Adipocyte (in vitro differentiated cells): ENCODE measurements around the gene CCL4.
"Not testable (repeated sequence)": the region's sequence is repeated elsewhere in the genome, so short reads cannot be mapped to it uniquely, and the experiment has no call there.

ENCODE experiments used
- DNase-seq: peaks from one replicate; pipeline ENCODE4 v3.0.0-alpha.2; 2015; ENCODE audit warnings: low read depth
- H3K27me3 ChIP-seq: replicated peaks from 2 replicates; pipeline ENCODE4 v1.7.0; 2013; ENCODE audit warnings: mild to moderate bottlenecking, low read length, moderate library complexity; ENCODE audit not compliant: control insufficient read depth, insufficient read depth
- H3K36me3 ChIP-seq: 2 replicates; pipeline ENCODE4 v1.7.0; 2013; ENCODE audit warnings: low read length, mild to moderate bottlenecking, moderate library complexity; ENCODE audit not compliant: control insufficient read depth, insufficient read depth, severe bottlenecking
- H3K4me1 ChIP-seq: 2 replicates; pipeline ENCODE4 v1.7.0; 2013; ENCODE audit warnings: mild to moderate bottlenecking, low read length, moderate library complexity; ENCODE audit not compliant: control insufficient read depth, insufficient read depth
- H3K4me3 ChIP-seq: 2 replicates; pipeline ENCODE4 v1.7.0; 2013; ENCODE audit warnings: mild to moderate bottlenecking, low read length, moderate library complexity
- H3K9ac ChIP-seq: 2 replicates; pipeline ENCODE4 v1.7.0; 2013; ENCODE audit warnings: mild to moderate bottlenecking, low read length, moderate library complexity
- H3K9me3 ChIP-seq: 2 replicates; pipeline ENCODE4 v1.7.0; 2013; ENCODE audit warnings: mild to moderate bottlenecking, low read length, moderate library complexity; ENCODE audit not compliant: control insufficient read depth

Gene CCL4

DNA sequence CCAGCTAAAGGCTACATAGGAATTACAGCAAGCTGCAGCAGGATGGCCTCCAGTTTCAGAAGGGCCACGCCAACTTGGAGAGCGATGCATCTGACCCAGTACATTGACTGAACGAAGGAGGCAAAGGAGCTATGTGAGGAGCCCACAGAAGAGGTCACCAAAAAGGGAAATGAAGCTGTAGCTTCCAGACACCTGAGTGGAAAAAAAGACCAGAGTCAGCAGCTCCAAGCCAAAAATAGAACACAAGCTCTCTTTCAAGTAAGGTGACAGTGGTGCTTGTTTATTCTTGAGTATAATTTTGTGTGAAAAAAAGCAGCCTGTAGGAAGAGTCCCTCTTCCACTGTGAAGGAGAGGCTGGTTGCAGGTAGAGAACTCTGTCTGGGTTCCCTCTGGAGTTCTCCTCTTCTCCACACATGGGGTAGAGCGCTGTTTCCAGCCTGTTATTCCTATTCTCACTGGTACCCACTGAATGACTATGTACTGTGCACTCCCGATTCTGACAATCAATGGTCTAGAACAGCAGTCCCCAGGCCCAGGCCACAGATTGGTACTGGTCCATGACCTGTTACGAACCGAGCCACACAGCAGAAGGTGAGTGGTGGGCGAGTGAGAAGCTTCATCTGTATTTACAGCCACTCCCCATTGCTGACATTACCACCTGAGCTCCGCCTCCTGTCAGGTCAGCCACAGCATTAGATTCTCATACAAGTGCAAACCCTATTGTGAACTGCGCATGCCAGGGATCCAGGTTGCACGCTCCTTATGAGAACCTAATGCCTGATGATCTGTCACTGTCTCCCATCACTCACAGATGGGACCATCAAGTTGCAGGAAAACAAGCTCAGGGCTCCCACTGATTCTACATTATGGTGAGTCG, 15.1 kb downstream of the CCL4 start:
- no peak for DNase-seq
- H3K9me3 ChIP-seq = peaks cover 3% of the 10 kb centered on the region
- peaks cover 18% of the 10 kb centered on the region for H3K27me3 ChIP-seq
- no peak overlapping the region for H3K9ac ChIP-seq
- no peaks in the 10 kb centered on the region for H3K4me1 ChIP-seq
- no peak overlapping the region for H3K4me3 ChIP-seq
- H3K36me3 ChIP-seq = no peaks in the 10 kb centered on the region

DNA sequence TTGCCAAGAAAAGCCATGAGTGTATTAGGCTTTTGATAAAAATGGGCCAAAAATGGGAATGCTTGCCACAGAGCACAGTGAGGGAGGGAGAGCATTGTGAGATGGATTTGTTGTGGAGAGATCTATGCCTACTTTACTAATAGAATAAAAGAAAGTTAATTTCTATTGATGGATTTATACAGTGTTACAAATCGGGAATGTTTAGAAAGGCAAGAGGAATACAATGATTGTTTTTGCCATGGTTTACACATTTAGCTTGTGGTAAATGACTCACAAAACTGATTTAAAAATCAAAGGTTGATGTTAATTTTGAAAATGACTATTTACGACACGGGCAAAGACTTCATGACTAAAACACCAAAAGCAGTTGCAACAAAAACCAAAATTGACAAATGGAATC, 16.6 kb downstream of the CCL4 start:
- Histone ChIP-seq H3K4me1 (no peaks in the 10 kb centered on the region), H3K9me3 (peaks cover 6% of the 10 kb centered on the region), H3K4me3 (no peak overlapping the region), H3K36me3 (no peaks in the 10 kb centered on the region), H3K27me3 (peaks cover 19% of the 10 kb centered on the region), H3K9ac (no peak overlapping the region)
- no peak for DNase-seq

DNA sequence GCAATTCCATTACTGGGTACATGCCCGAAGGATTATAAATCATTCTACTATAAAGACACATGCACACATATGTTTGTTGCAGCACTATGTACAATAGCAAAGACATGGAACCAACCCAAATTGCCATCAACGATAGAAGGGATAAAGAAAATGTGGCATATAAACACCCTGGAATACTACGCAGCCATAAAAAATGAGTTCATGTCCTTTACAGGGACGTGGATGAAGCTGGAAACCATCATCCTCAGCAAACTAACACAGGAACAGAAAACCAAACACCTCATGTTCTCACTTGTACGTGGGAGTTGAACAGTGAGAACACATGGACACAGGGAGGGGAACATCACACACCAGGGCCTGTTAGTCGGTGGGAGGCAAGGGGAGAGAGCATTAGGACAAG, 17.5 kb downstream of the CCL4 start:
- Histone ChIP-seq H3K27me3 (peaks cover 19% of the 10 kb centered on the region), H3K9me3 (peaks cover 15% of the 10 kb centered on the region)
- H3K4me3 ChIP-seq, H3K9ac ChIP-seq, H3K36me3 ChIP-seq, DNase-seq, H3K4me1 ChIP-seq: not testable (repeated sequence)

DNA sequence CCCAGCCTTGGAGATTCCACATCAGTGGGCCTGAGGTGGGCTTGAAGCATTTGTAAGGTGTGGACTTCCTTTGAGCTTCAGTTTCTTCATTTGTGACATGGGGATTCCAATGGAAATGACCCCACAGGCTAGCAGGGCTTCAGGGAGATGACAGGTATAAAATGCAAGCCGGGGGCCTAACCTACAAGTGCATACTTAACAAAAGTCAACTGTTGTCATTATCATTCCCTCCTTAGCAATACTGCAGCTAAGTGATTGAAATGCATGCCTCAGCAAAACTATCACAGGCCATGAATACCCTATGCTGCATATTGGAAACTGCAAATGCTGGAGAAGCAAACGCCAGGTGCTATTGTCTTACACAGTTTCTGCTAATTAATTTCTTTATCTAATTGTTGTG, 19.8 kb downstream of the CCL4 start:
- peaks cover 19% of the 10 kb centered on the region for H3K27me3 ChIP-seq
- DNase-seq = no peak
- no peaks in the 10 kb centered on the region for H3K4me1 ChIP-seq
- peaks cover 18% of the 10 kb centered on the region for H3K9me3 ChIP-seq
- H3K36me3 ChIP-seq = no peaks in the 10 kb centered on the region
- H3K4me3 ChIP-seq = no peak overlapping the region
- no peak overlapping the region for H3K9ac ChIP-seq

DNA sequence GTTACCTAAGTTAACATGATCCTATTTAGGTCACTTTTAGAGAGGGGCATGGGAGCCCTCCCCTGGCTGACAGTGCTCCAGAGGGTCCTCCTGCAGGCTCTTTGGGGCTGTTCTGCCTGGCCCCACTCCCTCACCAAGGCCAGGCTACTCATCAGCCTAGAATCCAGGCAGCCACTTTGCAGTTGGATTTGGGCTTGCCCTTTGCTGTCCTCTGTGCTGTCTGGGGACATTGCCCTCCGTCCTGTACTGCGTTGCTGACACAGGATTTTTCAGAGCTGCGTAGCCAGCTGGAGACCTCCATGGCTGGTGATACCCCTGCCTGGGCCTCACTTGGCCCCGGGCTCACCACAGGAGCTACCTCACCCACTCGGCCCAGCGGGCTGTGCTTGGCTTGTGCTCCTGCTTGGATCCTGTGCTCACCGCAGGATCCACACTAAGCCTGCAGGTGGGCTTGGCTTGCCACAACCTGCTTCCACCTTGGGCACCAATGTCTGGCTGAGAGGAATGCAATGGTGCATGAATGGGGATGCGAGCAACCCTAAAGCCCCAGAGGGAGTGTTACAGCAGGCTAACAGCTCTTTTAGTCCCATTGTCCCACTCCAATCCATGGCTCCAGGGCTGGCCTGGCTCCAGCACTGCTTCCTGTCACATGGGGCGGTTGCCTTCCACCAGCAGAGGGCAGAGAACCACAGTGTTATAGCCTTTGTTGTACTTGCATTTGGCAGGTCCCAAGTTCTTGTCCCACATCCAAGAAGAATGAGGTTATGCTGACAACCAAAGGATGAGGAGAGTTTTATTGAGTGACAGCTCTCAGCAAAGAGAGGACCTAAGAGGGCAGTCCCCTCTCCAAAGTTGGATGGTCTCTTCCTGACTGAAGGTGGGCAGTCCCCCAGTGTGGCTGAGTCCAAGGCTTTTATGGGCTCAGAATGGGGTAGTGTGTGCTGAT, 21.5 kb downstream of the CCL4 start:
- Histone ChIP-seq H3K4me1 (no peaks in the 10 kb centered on the region), H3K4me3 (no peak overlapping the region), H3K27me3 (peaks cover 25% of the 10 kb centered on the region), H3K9me3 (peaks cover 18% of the 10 kb centered on the region), H3K36me3 (no peaks in the 10 kb centered on the region), H3K9ac (no peak overlapping the region)
- DNase-seq = no peak

DNA sequence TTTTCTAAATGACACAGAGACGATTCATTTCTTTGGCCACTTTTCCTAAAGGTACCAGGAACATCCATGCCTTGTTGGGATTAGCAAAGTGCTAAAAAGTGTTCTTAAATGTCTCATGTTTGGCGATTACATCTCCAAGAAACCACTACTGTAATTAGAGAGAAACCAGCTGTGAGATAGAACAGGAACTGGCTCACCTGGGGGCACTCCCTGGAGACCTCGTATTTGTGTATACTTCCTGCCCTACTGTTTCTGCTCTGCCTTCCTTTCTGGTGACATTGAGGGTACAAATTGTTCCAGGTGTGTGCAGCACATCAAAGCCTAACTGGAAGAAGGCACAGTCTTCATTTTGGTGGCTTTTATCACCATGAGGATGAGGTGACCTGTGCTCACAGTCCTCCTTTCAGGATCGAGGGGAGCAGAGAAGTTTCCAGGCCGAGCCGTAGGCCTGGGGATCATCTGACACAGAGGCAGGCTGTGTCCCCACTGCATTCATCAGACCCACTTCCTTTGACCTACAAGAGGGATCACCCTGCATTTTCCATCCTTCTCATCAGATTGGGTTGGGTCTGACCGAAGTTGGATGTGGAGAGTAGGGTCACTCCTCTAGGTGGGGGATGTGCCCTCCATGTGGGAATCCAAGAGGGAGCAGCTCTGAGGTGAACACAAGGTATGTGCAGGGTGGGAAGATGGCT, 23.7 kb downstream of the CCL4 start:
- peaks cover 25% of the 10 kb centered on the region for H3K27me3 ChIP-seq
- no peaks in the 10 kb centered on the region for H3K36me3 ChIP-seq
- no peak overlapping the region for H3K9ac ChIP-seq
- peaks cover 15% of the 10 kb centered on the region for H3K9me3 ChIP-seq
- H3K4me3 ChIP-seq = no peak overlapping the region
- H3K4me1 ChIP-seq = no peaks in the 10 kb centered on the region
- DNase-seq = no peak

- Histone ChIP-seq H3K4me3 (no peak overlapping the region), H3K9ac (no peak overlapping the region), H3K36me3 (no peaks in the 10 kb centered on the region), H3K9me3 (peaks cover 15% of the 10 kb centered on the region), H3K27me3 (peaks cover 29% of the 10 kb centered on the region), H3K4me1 (no peaks in the 10 kb centered on the region)
- no peak for DNase-seq
Observed at GRCh38 chr17:36127911-36128310, 24.3 kb downstream of the CCL4 start.

DNA sequence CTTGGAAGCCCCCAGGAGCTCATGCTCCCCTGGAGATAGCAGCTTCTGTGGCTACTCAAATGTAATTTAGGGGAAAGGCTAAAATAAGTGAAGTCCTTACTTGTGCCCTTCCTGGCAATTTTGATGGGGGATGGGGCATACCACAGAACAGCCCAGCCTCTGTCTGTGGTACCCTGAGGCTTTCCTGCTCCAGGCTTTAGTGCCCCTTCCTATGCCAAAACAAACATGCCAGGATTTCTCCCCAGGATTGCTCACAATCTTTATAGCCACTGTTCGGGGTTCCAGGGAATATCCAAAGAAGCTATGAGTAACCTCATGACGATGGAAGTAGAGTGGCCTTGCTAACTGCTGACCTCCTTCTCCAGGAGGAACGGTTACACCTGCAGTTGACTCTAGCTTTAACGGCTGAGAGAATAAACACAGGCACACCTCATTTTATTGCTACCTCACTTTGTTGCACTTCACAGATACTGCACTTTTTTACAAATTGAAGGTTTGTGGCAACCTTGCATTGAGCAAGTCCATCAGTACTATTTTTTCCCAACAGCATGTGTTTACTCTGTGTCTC, 24.9 kb downstream of the CCL4 start:
- Histone ChIP-seq H3K9me3 (peaks cover 15% of the 10 kb centered on the region), H3K36me3 (no peaks in the 10 kb centered on the region), H3K27me3 (peaks cover 31% of the 10 kb centered on the region), H3K4me3 (no peak overlapping the region), H3K9ac (no peak overlapping the region), H3K4me1 (no peaks in the 10 kb centered on the region)
- DNase-seq = no peak

GRCh38 chr17:36129616-36130015, 26.0 kb downstream of the CCL4 start:
- Histone ChIP-seq H3K4me1 (no peaks in the 10 kb centered on the region), H3K4me3 (no peak overlapping the region), H3K27me3 (peaks cover 28% of the 10 kb centered on the region), H3K9ac (no peak overlapping the region), H3K9me3 (peaks cover 15% of the 10 kb centered on the region), H3K36me3 (no peaks in the 10 kb centered on the region)
- DNase-seq = no peak

DNA sequence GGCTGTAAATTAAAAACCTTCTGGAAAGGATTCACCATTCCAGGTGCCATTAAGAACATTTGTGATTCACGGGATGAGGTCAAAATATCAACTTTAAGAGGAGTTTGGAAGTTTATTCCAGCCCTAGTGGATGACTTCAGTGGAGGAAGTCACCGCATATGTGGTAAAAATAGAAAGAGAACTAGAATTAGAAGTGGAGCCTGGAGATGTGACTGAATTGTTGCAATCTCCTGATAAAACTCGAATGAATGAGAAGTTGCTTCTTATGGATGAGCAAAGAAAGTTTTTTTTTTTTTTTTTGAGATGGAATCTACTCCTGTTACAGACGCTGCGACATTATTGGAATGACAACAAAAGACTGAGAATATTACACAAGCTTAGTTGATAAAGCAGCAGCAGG, 26.7 kb downstream of the CCL4 start:
- no peak for DNase-seq
- no peaks in the 10 kb centered on the region for H3K4me1 ChIP-seq
- H3K9me3 ChIP-seq = peaks cover 10% of the 10 kb centered on the region
- H3K4me3 ChIP-seq = no peak overlapping the region
- H3K9ac ChIP-seq = no peak overlapping the region
- no peaks in the 10 kb centered on the region for H3K36me3 ChIP-seq
- peaks cover 28% of the 10 kb centered on the region for H3K27me3 ChIP-seq
